ENCODE results near the gene OSBP2. TPM values are rescaled to one million over a fixed set of nuclear protein-coding genes. Genes with fewer than 3 reads are reported as not detected.

Gene OSBP2
- polyA plus RNA-seq, 1 donor (not counting 4 experiments of a cell fraction or from before 2014, with no cell fraction given), result 3.0 TPM

DNA sequence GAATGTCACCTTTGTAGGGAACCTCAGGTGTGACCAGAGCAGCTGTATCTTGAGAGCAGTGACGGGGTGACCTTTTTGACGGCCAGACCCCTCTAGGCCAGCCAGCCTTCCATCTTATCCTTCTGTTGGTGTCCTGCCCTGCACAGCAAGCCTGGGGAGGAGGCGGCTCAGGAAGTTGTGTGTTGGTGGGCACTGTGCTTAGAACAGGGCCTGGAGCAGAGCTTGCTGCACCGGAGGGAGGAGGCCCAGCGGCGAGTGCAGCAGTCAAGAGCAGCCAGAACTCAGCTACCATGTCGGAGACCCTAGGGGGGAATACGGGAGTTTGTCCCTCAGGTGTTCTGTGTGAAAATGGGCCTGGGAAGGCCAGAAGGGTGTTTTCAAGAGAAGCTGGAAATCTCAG lies 129.4 kb downstream of the OSBP2 start:
- dilution Hi-C loops (cut with MboI; ENCODE audit: extremely low pct_ligation_motif_present, low sequenced_read_pairs), result no loop called here
- DNase-seq (ENCODE audit: low read depth, low spot score) (no peak), FAIRE-seq (no peak)
- no peak overlapping the region for H3K4me3 ChIP-seq (ENCODE audit: control insufficient read depth in 2 of 3, extremely low read depth in 1 of 3, insufficient read depth in 2 of 3, low read depth in 1 of 3, low read length in 3 of 3)
- no peak for TF ChIP-seq EZH2 (IDR thresholded peaks at IDR 0.05; ENCODE audit: low read length)
- TF ChIP-seq CTCF (optimal IDR thresholded peaks at IDR 0.05 in 1 of 3, IDR thresholded peaks at IDR 0.05 in 1 of 3, conservative IDR thresholded peaks at IDR 0.05 in 1 of 3; ENCODE audit: extremely low read depth in 1 of 3, insufficient read depth in 2 of 3, low read length in 3 of 3), result no peak
- no peak overlapping the region for H3K27ac ChIP-seq (ENCODE audit: control insufficient read depth, insufficient read depth, low read length)
- no peak overlapping the region for H3K9ac ChIP-seq (ENCODE audit: control insufficient read depth, extremely low read depth, insufficient read depth, low read length)
- H3K9me1 ChIP-seq (ENCODE audit: control insufficient read depth, extremely low read depth, insufficient read depth, low read length), result no peaks in the 10 kb centered on the region
- H2AFZ ChIP-seq (ENCODE audit: control insufficient read depth, low read length), result no peak overlapping the region
- no peak overlapping the region for H3K4me2 ChIP-seq (ENCODE audit: control insufficient read depth, extremely low read depth, insufficient read depth, low read depth, low read length)
- H3K79me2 ChIP-seq (ENCODE audit: control insufficient read depth, insufficient read depth, low read length), result no peaks in the 10 kb centered on the region
- no peaks in the 10 kb centered on the region for H3K9me3 ChIP-seq (ENCODE audit: control insufficient read depth, low read depth, low read length)
- H3K36me3 ChIP-seq (ENCODE audit: control insufficient read depth in 2 of 2, extremely low read depth in 1 of 2, insufficient read depth in 2 of 2, low read length in 2 of 2), result peaks cover 0 to 3% of the 10 kb centered on the region in 2 experiments
- no peaks in the 10 kb centered on the region for H4K20me1 ChIP-seq (ENCODE audit: control insufficient read depth, extremely low read depth, insufficient read depth, low read length)
- peaks cover 13% of the 10 kb centered on the region for H3K4me1 ChIP-seq (ENCODE audit: control insufficient read depth, extremely low read depth, insufficient read depth, low read length)
- no peaks in the 10 kb centered on the region for H3K27me3 ChIP-seq (ENCODE audit: control insufficient read depth, extremely low read depth, insufficient read depth, low read length)

DNA sequence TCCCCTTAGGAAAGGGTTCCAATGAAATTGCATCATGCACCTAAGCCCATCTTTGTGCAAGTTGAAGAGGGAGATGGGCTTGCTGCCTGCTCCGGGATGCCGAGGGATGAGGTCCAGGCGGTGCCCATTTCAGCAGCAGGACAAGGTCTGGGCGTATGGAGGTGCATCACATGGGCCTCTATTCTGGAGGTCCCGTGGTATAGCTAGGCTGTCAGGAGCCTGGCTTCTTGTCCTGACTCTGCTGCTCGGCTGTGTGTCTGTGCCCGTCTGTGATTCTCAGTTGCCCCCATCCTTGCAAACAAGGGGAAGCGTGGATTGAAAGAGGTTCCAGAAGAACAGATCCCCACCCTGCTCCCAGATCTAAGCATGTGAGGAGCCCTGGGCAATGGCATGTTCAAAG lies 130.0 kb downstream of the OSBP2 start:
- H3K4me3 ChIP-seq (ENCODE audit: control insufficient read depth in 2 of 3, extremely low read depth in 1 of 3, insufficient read depth in 2 of 3, low read depth in 1 of 3, low read length in 3 of 3), result no peak overlapping the region
- no peaks in the 10 kb centered on the region for H3K27me3 ChIP-seq (ENCODE audit: control insufficient read depth, extremely low read depth, insufficient read depth, low read length)
- peaks cover 19% of the 10 kb centered on the region for H3K4me1 ChIP-seq (ENCODE audit: control insufficient read depth, extremely low read depth, insufficient read depth, low read length)
- DNase-seq (ENCODE audit: low read depth, low spot score) (no peak), FAIRE-seq (no peak)
- no peaks in the 10 kb centered on the region for H3K9me3 ChIP-seq (ENCODE audit: control insufficient read depth, low read depth, low read length)
- dilution Hi-C loops (cut with MboI; ENCODE audit: extremely low pct_ligation_motif_present, low sequenced_read_pairs), result no loop called here
- H3K79me2 ChIP-seq (ENCODE audit: control insufficient read depth, insufficient read depth, low read length), result no peaks in the 10 kb centered on the region
- H3K27ac ChIP-seq (ENCODE audit: control insufficient read depth, insufficient read depth, low read length), result no peak overlapping the region
- no peak overlapping the region for H2AFZ ChIP-seq (ENCODE audit: control insufficient read depth, low read length)
- no peaks in the 10 kb centered on the region for H4K20me1 ChIP-seq (ENCODE audit: control insufficient read depth, extremely low read depth, insufficient read depth, low read length)
- H3K36me3 ChIP-seq (ENCODE audit: control insufficient read depth in 2 of 2, extremely low read depth in 1 of 2, insufficient read depth in 2 of 2, low read length in 2 of 2), result no peaks in the 10 kb centered on the region
- no peak overlapping the region for H3K4me2 ChIP-seq (ENCODE audit: control insufficient read depth, extremely low read depth, insufficient read depth, low read depth, low read length)
- no peak overlapping the region for H3K9ac ChIP-seq (ENCODE audit: control insufficient read depth, extremely low read depth, insufficient read depth, low read length)
- TF ChIP-seq CTCF (optimal IDR thresholded peaks at IDR 0.05 in 1 of 3, IDR thresholded peaks at IDR 0.05 in 1 of 3, conservative IDR thresholded peaks at IDR 0.05 in 1 of 3; ENCODE audit: extremely low read depth in 1 of 3, insufficient read depth in 2 of 3, low read length in 3 of 3), result no peak
- no peak for TF ChIP-seq EZH2 (IDR thresholded peaks at IDR 0.05; ENCODE audit: low read length)
- no peaks in the 10 kb centered on the region for H3K9me1 ChIP-seq (ENCODE audit: control insufficient read depth, extremely low read depth, insufficient read depth, low read length)

All from keratinocyte (primary cell).